Activated CD4-positive, alpha-beta memory T cell treated with anti-CD3 and anti-CD28 coated beads for 36 hours (primary cell): Measurements from ENCODE around the gene HECTD4. TPM values are rescaled to one million over a fixed set of nuclear protein-coding genes. Genes with fewer than 3 reads are reported as not detected.
"Not testable (repeated sequence)": the region's sequence is repeated elsewhere in the genome, so short reads cannot be mapped to it uniquely, and the experiment has no call there.

Experiments used
- CTCF ChIA-PET: fragments of 350-600 bp; sonication (Branson Sonifier 250); formaldehyde crosslinking; loops from one replicate; lab custom pipeline; 2021; ENCODE audit warnings: antibody characterized with exemption, inconsistent platforms; lab: Charles Lee
- POLR2A ChIA-PET: fragments of 350-600 bp; sonication (Branson Sonifier 250); formaldehyde crosslinking; loops from one replicate; lab custom pipeline; 2021; ENCODE audit warnings: antibody characterized with exemption; lab: Charles Lee
- DNase-seq: peaks from one replicate; pipeline ENCODE4 v3.0.0-alpha.2; 2020
- H3K27ac Mint-ChIP-seq: one replicate; pipeline ENCODE4 v1.8.0; 2021; ENCODE audit warnings: mixed read lengths
- H3K27me3 Mint-ChIP-seq: one replicate; pipeline ENCODE4 v1.8.0; 2021; ENCODE audit warnings: mixed read lengths
- H3K36me3 Mint-ChIP-seq: one replicate; pipeline ENCODE4 v1.8.0; 2021; ENCODE audit warnings: mixed read lengths
- H3K4me1 Mint-ChIP-seq: one replicate; pipeline ENCODE4 v1.8.0; 2021; ENCODE audit warnings: low read depth, mixed read lengths
- H3K4me3 Mint-ChIP-seq: one replicate; pipeline ENCODE4 v1.8.0; 2021; ENCODE audit warnings: mild to moderate bottlenecking, mixed read lengths
- H3K9me3 Mint-ChIP-seq: one replicate; pipeline ENCODE4 v1.8.0; 2021; ENCODE audit warnings: mixed read lengths
- intact Hi-C: fragments of 100-400 bp; cut with micrococcal nuclease; formaldehyde crosslinking; loops from one replicate; pipeline ENCODE4 v1.15.1; 2023
- total RNA-seq, 2 experiments: library from RNA; stranded (reverse); gene quantifications; one replicate each; pipeline ENCODE4 v1.2.3, GENCODE V29; 2021

HECTD4 gene
- total RNA-seq, 2 experiments from 2014 or later = 24.0 to 24.4 TPM

DNA sequence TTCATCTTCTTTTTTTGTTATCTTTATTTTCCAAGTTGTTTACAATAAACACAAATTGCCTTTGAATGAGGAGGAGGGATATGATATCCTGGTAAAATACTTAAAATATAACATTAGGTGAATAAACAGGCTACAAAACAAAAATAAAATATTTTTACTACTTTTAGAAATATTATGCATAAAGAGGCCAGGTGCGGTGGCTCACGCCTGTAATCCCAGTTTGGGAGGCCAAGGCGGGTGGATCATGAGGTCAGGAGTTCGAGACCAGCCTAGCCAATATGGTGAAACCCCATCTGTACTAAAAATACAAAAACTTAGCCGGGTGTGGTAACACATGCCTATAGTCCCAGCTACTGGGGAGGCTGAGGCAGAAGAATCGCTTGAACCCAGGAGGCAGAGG is 33.3 kb downstream of the HECTD4 start:
- DNase-seq, CTCF ChIA-PET, H3K27me3 Mint-ChIP-seq, POLR2A ChIA-PET, H3K36me3 Mint-ChIP-seq, intact Hi-C loops, H3K9me3 Mint-ChIP-seq, H3K27ac Mint-ChIP-seq, H3K4me3 Mint-ChIP-seq: not testable (repeated sequence)
- H3K4me1 Mint-ChIP-seq = peaks cover 35% of the 10 kb centered on the region

DNA sequence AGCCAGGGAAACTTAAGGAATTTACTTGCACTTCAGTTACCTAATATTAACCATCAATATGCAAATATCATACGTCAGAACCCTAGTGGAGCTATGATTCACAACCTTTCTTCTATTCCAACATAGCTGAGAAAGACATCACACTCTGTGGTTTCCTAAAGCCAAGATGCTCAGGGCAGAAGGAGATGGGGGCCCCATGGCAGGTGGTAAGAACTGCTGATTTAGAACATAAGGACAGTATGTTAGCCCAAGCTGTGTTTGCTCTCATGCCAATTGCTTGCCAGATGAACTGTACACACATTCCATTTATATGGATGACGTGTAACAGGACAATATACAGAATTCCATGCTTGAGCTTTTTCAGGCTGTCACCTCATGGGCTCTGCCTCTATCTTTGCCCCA is 34.6 kb downstream of the HECTD4 start:
- peak; percentile 21 for DNase-seq
- no peak overlapping the region for H3K4me3 Mint-ChIP-seq
- intact Hi-C loops = no loop called here
- no peaks in the 10 kb centered on the region for H3K27me3 Mint-ChIP-seq
- no peaks in the 10 kb centered on the region for H3K36me3 Mint-ChIP-seq
- no peak overlapping the region for H3K27ac Mint-ChIP-seq
- H3K9me3 Mint-ChIP-seq = no peaks in the 10 kb centered on the region
- peaks cover 32% of the 10 kb centered on the region for H3K4me1 Mint-ChIP-seq
- ChIA-PET CTCF (interaction anchor here (1.0 kb wide), 1 partner anchor 40 kb away, joined by 3 read pairs; no protein-coding TSS in a partner anchor), POLR2A (no interaction called here)

DNA sequence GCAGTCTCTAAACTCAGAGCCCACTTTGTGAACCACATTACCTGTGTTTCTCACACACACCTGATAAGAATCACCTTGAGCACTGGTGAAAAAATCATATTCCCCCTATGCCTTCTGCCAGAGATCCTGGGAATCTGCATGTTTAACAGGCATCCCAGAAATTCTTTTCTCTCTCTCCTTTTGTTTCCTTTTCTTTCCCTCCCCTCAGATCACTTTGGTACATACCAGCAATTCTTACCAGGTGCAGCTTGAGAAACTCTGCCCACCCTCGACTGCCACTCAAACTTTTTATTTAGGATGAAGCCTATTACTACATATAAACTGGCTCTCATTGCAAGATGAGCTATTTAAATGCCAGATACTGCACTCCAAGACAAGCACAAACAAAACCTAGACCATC is 36.0 kb downstream of the HECTD4 start:
- DNase-seq = no peak
- Mint-ChIP-seq H3K4me3 (no peak overlapping the region), H3K9me3 (no peaks in the 10 kb centered on the region), H3K27me3 (no peaks in the 10 kb centered on the region), H3K27ac (no peak overlapping the region), H3K4me1 (peaks cover 31% of the 10 kb centered on the region), H3K36me3 (no peaks in the 10 kb centered on the region)
- CTCF ChIA-PET = interaction anchor here (1.3 kb wide), 1 partner anchor 41 kb away, joined by 4 read pairs; no protein-coding TSS in a partner anchor
- POLR2A ChIA-PET = no interaction called here
- intact Hi-C loops = no loop called here

DNA sequence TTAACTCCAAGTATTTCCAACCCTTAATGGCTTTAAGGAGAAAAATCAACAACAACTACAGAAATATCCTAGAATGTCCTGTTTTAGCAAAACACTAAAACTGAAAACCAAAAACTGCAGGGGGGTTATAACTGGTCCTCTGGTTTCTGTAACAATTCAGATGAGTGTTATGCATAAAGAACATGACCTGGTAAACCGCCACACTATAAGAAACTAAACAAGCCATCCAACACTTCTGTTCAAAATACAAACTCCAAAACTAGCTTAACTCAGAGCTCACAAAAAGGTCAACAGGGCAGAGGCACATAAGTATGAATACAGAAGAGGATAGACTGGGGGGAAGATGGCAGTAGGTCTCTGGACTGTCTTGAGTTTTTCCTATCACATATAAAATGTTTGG is 38.0 kb downstream of the HECTD4 start:
- DNase-seq = no peak
- no peaks in the 10 kb centered on the region for H3K36me3 Mint-ChIP-seq
- no peaks in the 10 kb centered on the region for H3K27me3 Mint-ChIP-seq
- peaks cover 31% of the 10 kb centered on the region for H3K4me1 Mint-ChIP-seq
- intact Hi-C loops = no loop called here
- H3K27ac Mint-ChIP-seq = no peak overlapping the region
- ChIA-PET POLR2A (no interaction called here), CTCF (no interaction called here)
- no peaks in the 10 kb centered on the region for H3K9me3 Mint-ChIP-seq
- no peak overlapping the region for H3K4me3 Mint-ChIP-seq

DNA sequence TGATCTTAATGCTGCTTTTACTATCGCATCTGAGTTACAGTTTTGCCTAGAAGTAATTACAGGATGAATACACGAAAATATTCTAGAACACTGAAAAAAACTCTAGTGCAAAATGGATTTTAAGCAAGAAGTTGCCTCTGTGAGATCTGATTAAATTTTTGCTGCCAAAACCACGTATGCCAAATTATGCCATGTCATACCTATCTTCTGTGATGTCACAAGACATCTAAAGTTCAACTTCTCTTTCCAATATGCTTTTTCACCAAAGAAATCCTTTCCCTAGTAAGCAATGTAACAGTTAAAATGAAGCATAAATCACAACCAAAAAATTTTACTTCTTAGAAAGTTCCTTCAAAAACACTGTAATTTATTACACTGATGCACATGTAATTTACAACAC is 39.6 kb downstream of the HECTD4 start:
- no peak overlapping the region for H3K27ac Mint-ChIP-seq
- H3K9me3 Mint-ChIP-seq = no peaks in the 10 kb centered on the region
- intact Hi-C loops = no loop called here
- no peak for DNase-seq
- H3K36me3 Mint-ChIP-seq = no peaks in the 10 kb centered on the region
- H3K4me1 Mint-ChIP-seq = peaks cover 25% of the 10 kb centered on the region
- POLR2A ChIA-PET = no interaction called here
- CTCF ChIA-PET = no interaction called here
- H3K4me3 Mint-ChIP-seq = no peak overlapping the region
- no peaks in the 10 kb centered on the region for H3K27me3 Mint-ChIP-seq

DNA sequence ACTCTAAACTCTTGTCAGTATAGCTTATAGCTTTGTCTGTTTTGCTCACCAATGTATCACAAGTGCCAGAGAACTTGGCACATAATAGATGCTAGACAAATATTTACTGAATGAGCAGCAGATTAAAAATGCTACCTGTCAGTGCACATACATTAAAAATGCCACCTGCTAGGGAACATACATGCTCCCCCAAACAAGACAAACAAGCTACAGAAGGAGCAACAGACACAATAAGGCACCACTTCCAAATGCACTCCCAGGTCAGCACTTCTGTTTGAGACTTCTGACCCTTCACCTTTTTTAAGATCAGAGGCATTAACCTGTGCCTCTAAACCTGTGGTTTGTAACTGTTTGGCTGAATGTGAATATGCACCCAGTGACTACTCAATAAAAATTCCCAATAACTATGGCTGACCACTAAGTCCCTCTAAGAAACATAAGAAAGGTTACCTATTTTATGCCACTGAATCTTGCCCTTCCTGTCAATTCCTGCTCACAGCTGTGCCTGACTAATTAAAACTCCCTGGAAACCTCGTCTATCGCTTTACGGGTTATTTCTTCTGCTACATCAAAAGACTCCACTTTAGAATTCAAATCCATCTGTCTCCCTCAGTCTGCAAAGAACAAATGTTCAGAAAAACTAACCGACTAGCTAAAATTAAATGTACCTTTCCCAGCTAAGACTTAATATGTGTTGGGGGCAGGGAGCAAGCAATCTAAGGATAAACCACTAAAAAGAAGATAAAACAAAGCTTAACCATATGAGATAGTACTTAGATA is 41.0 kb downstream of the HECTD4 start:
- H3K36me3 Mint-ChIP-seq = no peaks in the 10 kb centered on the region
- ChIA-PET POLR2A (no interaction called here), CTCF (interaction anchor here (0.9 kb wide), 1 partner anchor 15 kb away, joined by 3 read pairs; no protein-coding TSS in a partner anchor)
- no peak for DNase-seq
- H3K9me3 Mint-ChIP-seq = no peaks in the 10 kb centered on the region
- H3K4me3 Mint-ChIP-seq = no peak overlapping the region
- H3K27ac Mint-ChIP-seq = no peak overlapping the region
- H3K27me3 Mint-ChIP-seq = no peaks in the 10 kb centered on the region
- intact Hi-C loops = no loop called here
- peaks cover 18% of the 10 kb centered on the region for H3K4me1 Mint-ChIP-seq

DNA sequence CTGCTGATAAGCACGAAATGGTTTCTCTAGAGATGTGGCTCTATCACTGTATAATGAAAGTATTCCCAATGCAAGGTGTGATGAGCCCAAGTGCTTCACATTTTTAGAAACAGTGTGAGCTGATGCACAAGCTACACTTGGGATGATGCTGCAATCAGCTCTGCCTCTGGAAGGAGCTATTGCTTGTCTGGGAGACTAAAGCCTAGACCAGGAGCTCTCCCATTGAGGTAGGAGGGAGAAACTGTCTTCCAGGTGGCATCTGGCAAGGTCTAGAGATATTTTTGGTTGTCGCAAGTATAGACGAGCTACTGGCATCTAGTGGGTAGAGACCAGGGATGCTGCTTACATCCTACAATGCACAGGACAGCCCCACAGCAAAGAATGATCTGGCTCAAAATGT is 42.0 kb downstream of the HECTD4 start:
- peaks cover 2% of the 10 kb centered on the region for H3K36me3 Mint-ChIP-seq
- intact Hi-C loops = no loop called here
- no peak for DNase-seq
- no peak overlapping the region for H3K27ac Mint-ChIP-seq
- ChIA-PET CTCF (no interaction called here), POLR2A (no interaction called here)
- no peaks in the 10 kb centered on the region for H3K9me3 Mint-ChIP-seq
- H3K4me1 Mint-ChIP-seq = peaks cover 15% of the 10 kb centered on the region
- no peak overlapping the region for H3K4me3 Mint-ChIP-seq
- H3K27me3 Mint-ChIP-seq = no peaks in the 10 kb centered on the region

DNA sequence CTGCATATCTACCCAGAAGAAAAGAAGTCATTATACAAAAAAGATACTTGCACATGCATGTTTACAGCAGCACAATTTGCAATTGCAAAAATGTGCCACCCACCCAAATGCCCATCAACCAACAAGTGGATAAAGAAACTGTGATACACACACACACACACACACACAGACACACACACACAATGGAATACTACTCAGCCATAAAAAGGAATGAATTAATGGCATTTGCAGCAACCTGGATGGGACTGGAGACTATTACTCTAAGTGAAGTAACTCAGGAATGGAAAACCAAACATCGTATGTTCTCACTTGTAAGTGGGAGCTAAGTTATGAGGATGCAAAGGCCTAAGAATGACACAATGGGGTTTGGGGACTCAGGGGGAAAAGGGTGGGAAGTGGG is 47.2 kb downstream of the HECTD4 start:
- H3K27me3 Mint-ChIP-seq, H3K4me3 Mint-ChIP-seq, intact Hi-C loops, POLR2A ChIA-PET, H3K4me1 Mint-ChIP-seq, H3K36me3 Mint-ChIP-seq, CTCF ChIA-PET, H3K9me3 Mint-ChIP-seq, DNase-seq, H3K27ac Mint-ChIP-seq: not testable (repeated sequence)

DNA sequence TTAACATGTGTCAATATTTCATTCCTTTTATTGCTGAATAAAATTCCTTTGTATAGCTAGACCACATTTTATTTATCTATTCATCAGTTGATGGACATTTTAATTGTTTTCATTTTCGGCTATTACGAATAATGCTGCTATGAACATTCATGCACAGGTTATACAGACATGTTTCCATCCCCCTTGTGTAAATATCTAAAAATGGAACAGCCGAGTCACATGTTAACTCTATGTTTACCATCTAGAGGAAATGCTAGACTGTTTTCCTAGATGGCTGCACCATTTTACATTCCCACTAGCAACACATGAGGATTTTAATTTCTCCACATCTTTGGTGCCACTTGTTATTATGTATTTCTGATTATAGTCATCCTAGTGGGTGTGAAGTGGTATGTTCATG is 49.2 kb downstream of the HECTD4 start:
- POLR2A ChIA-PET = no interaction called here
- no peak for DNase-seq
- no peak overlapping the region for H3K27ac Mint-ChIP-seq
- intact Hi-C loops = no loop called here
- no peaks in the 10 kb centered on the region for H3K9me3 Mint-ChIP-seq
- no peaks in the 10 kb centered on the region for H3K4me1 Mint-ChIP-seq
- no peaks in the 10 kb centered on the region for H3K27me3 Mint-ChIP-seq
- H3K4me3 Mint-ChIP-seq = no peak overlapping the region
- H3K36me3 Mint-ChIP-seq = peaks cover 3% of the 10 kb centered on the region
- CTCF ChIA-PET = no interaction called here

DNA sequence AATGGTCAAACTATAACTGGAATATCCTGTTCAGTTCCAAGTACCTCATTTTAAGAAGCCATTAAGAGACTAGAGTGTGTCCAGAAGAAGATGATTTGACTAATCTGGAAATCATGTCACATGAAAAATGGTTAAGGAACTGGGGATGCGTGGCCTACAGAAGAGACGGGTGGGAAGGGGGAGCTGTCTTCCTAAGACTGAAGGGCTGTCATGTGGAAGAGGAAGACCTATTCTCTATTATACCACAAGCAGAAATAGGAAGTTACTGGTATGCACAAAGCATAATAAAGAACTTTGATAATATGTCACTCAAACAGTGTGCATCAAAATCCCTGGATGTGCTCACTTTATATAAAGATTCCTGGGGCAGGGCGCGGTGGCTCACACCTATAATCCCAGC is 50.3 kb downstream of the HECTD4 start:
- Mint-ChIP-seq H3K4me1 (no peaks in the 10 kb centered on the region), H3K9me3 (no peaks in the 10 kb centered on the region), H3K4me3 (no peak overlapping the region), H3K36me3 (peaks cover 3% of the 10 kb centered on the region), H3K27ac (no peak overlapping the region), H3K27me3 (no peaks in the 10 kb centered on the region)
- ChIA-PET CTCF (no interaction called here), POLR2A (no interaction called here)
- intact Hi-C loops = no loop called here
- no peak for DNase-seq

DNA sequence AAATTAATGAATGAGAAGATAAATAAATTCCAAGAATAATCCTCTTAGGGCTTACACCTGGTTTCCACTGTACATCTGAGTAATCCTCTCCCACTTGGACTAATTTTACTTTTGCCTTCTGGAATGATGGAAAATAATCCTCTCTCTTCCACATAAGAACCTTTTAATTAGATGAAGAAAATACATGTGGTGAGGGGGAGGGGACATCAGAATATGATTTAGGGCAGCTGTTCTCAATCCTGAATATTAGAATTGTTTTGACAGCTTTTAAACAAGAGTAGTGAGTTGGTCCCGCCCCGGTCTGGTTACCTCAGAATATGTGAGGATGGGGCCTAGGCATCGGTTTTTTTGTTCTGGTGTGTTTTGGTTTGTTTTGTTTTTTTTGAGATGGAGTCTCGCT is 51.5 kb downstream of the HECTD4 start:
- no peak overlapping the region for H3K4me3 Mint-ChIP-seq
- no peaks in the 10 kb centered on the region for H3K9me3 Mint-ChIP-seq
- H3K4me1 Mint-ChIP-seq = no peaks in the 10 kb centered on the region
- ChIA-PET CTCF (no interaction called here), POLR2A (no interaction called here)
- H3K27ac Mint-ChIP-seq = no peak overlapping the region
- H3K36me3 Mint-ChIP-seq = peaks cover 2% of the 10 kb centered on the region
- no peak for DNase-seq
- H3K27me3 Mint-ChIP-seq = no peaks in the 10 kb centered on the region
- intact Hi-C loops = no loop called here

DNA sequence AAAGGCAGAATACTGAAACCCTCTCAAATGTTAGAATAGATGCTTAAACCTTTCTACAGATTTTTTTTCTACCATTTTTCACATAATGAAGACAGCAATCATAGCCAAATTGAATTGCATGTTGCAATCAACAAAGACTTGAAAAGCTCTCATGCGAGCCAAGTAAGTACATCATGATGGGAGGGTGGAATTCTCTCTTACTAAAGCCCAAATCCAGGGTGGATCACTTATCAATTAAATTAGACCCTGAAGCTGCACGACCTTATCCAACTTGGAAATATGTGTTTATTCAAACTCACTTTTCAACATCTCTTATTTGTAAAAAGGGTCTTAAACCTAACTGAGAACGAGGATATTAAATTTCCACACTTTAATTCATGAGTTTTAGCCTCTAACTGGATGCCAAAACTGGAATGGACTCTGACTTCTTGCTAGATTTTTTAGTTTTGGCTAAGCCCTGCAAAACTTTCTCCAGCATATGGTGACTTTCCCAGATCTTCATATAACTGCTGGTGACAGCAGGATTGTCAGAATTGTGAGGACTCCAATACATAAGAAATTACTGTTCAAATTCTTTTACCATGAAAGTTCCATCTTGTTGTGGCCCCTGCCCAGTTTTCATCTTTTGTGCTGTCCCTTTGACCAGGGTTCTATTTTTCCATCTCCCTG is 53.6 kb downstream of the HECTD4 start:
- Mint-ChIP-seq H3K9me3 (no peaks in the 10 kb centered on the region), H3K4me3 (no peak overlapping the region), H3K4me1 (peaks cover 10% of the 10 kb centered on the region), H3K27me3 (no peaks in the 10 kb centered on the region), H3K36me3 (no peaks in the 10 kb centered on the region), H3K27ac (no peak overlapping the region)
- POLR2A ChIA-PET = no interaction called here
- CTCF ChIA-PET = no interaction called here
- DNase-seq = no peak
- intact Hi-C loops = no loop called here
